HFF-Myc (cell line): Measurements from ENCODE around the gene L3MBTL2.

ENCODE experiments used
- DNase-seq: peaks from one replicate; pipeline ENCODE4 v3.0.0-alpha.2; 2011; ENCODE audit warnings: low read depth; ENCODE audit errors: extremely low read depth
- H3K4me3 ChIP-seq: replicated peaks from 2 replicates; pipeline ENCODE4 v1.5.1; 2011; ENCODE audit warnings: low read depth, mild to moderate bottlenecking, control low read depth, low read length
- TF ChIP-seq, protein P1 (sequence below): IDR thresholded peaks from 2 replicates; pipeline ENCODE4 v1.5.1; 2012; ENCODE audit warnings: mild to moderate bottlenecking, low read depth, low read length, control low read depth; ENCODE audit errors: missing control alignments

L3MBTL2 gene

DNA sequence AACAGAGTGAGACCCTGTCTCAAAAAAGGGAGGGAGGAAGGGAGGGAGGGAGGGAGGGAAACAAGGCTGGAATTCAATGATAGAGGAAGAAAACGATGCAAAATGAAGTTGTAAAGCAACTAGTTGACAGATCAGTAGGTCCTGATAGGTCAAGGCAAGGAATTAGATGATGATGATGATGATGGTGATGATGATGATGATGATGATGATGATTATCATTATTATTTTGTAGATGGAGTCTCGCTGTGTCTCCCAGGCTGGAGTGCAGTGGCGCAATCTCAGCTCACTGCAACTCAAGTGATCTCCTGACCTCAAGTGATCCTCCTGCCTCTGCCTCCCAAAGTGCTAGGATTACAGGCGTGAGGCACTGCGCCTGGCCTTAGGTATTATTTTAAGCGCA lies 11.3 kb upstream of the L3MBTL2 start:
- no peak overlapping the region for H3K4me3 ChIP-seq
- no peak for DNase-seq
- TF ChIP-seq, protein P1, sequence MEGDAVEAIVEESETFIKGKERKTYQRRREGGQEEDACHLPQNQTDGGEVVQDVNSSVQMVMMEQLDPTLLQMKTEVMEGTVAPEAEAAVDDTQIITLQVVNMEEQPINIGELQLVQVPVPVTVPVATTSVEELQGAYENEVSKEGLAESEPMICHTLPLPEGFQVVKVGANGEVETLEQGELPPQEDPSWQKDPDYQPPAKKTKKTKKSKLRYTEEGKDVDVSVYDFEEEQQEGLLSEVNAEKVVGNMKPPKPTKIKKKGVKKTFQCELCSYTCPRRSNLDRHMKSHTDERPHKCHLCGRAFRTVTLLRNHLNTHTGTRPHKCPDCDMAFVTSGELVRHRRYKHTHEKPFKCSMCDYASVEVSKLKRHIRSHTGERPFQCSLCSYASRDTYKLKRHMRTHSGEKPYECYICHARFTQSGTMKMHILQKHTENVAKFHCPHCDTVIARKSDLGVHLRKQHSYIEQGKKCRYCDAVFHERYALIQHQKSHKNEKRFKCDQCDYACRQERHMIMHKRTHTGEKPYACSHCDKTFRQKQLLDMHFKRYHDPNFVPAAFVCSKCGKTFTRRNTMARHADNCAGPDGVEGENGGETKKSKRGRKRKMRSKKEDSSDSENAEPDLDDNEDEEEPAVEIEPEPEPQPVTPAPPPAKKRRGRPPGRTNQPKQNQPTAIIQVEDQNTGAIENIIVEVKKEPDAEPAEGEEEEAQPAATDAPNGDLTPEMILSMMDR: no peak

- TF ChIP-seq, protein P1: no peak
- no peak for DNase-seq
- H3K4me3 ChIP-seq: peak overlapping the region; percentile 53
These were observed 7.8 kb upstream of the L3MBTL2 start for GRCh38 chr22:41197038-41197972.

DNA sequence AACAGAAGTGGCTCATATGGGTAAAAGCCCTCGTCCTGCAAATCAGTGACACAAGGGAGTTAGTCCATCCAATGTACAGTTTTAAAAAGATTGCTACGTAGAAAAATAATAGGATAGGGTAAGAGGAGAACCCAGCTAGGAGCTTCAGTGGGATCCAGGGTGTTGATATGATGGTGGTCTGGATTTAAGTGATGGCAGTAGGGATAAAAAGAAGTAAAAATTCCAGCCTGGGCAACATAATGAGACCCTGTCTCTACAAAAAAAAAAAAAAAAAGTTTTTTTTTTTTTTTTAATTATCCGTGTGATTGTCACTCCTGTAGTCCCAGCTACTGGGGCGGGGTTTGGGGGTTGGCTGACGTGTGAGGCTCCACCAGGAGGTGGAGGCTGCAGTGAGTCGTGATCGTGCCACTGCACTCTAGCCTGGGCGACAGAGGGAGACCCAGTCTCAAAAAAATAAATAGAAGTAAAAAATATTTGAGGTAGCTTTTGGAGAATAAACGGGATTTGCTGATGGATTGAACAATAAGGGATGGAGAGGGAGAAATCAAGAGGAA lies 7.0 kb upstream of the L3MBTL2 start:
- peak overlapping the region; percentile 53 for H3K4me3 ChIP-seq
- TF ChIP-seq, protein P1: no peak
- no peak for DNase-seq

GRCh38 chr22:41201141-41201540 lies 4.0 kb upstream of the L3MBTL2 start:
- TF ChIP-seq, protein P1: no peak
- H3K4me3 ChIP-seq: no peak overlapping the region
- DNase-seq: no peak

GRCh38 chr22:41203118-41203517 lies 2.0 kb upstream of the L3MBTL2 start:
- H3K4me3 ChIP-seq: no peak overlapping the region
- DNase-seq: no peak
- TF ChIP-seq, protein P1: no peak

GRCh38 chr22:41204066-41204465 lies 1.0 kb upstream of the L3MBTL2 start:
- no peak overlapping the region for H3K4me3 ChIP-seq
- no peak for DNase-seq
- TF ChIP-seq, protein P1: no peak
